GM18861 (cell line): ENCODE results near the gene DDIT3.

Experiments
- ATAC-seq: cut with Tn5 transposase; IDR thresholded peaks from one replicate; pipeline ENCODE4 v1.9.1; 2021; ENCODE audit not compliant: unreplicated experiment

DDIT3 gene

GRCh38 chr12:57470286-57470969 is 49.9 kb downstream of the DDIT3 start:
- no peak for ATAC-seq

- no peak for ATAC-seq
Measured at GRCh38 chr12:57469296-57470164, 50.8 kb downstream of the DDIT3 start.

- ATAC-seq, result no peak
Measured at GRCh38 chr12:57467915-57468314, 52.4 kb downstream of the DDIT3 start.

- no peak for ATAC-seq
Measured at GRCh38 chr12:57467212-57467874, 53.0 kb downstream of the DDIT3 start.
